Nucleus accumbens (tissue), 56 donors: ENCODE data around the gene ATG16L1.
"Not testable (repeated sequence)": the region's sequence is repeated elsewhere in the genome, so short reads cannot be mapped to it uniquely, and the experiment has no call there.

Source experiments
- DNase-seq, 56 donors: peaks; one replicate each; lab custom pipeline; 2025; lab: John Stamatoyannopoulos, UW

ATG16L1 gene

DNA sequence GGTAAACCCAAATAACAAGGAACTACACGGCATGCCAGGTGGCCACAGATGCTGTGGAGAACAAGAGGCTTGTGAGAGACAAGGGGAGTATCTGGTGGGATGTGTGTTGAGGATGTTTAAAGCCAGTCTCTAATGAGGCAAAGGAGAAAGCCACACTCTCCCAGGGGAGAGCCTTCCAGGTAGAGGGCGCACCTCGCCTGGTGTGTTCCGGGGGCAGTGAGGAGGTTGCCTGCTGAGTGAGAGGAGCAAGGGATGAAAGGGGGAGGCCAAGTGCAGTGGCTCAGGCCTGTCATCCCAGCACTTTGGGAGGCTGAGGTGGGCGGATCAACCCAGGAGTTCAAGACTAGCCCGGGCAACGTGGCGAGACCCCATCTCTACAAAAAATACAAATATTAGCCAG, 72.4 kb downstream of the ATG16L1 start:
- no peak for DNase-seq

DNA sequence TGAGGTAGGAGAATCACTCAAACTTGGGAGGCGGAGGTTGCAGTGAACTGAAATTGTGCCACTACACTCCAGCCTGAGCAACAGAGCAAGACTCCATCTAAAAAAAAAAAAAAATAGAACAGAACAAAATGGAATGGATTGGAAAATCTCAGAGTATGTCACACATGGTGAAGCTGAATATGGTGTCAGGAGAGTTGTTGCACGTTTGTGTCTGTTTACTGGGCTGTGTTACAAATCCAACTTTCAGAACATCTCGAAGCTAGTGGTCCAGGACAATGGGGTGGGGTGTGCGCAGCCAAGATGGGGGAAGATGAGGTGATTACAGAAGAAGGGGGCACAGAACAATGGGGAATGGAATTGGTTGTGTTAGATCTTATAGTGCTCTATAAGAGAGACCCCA, 73.8 kb downstream of the ATG16L1 start:
- DNase-seq, result no peak

DNA sequence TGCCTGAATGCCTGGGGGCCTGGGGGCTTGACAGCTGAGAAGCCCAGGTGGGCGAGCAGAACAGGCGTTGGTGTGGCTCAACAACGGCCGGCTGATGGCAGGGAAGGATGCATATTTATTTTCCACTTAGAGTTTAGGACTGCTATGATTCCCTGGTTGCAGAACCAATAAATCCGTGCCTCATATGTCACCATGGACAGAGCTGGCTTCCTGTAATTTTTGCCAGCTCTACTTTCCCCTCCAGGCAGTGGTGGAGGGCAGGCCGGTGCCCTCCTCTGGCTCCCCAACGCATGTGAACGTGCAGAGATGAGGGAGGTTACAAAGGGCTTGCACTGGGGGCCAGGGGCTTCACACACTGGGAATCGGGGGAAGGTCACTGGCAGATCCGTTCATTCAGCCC, 74.3 kb downstream of the ATG16L1 start:
- no peak for DNase-seq

DNA sequence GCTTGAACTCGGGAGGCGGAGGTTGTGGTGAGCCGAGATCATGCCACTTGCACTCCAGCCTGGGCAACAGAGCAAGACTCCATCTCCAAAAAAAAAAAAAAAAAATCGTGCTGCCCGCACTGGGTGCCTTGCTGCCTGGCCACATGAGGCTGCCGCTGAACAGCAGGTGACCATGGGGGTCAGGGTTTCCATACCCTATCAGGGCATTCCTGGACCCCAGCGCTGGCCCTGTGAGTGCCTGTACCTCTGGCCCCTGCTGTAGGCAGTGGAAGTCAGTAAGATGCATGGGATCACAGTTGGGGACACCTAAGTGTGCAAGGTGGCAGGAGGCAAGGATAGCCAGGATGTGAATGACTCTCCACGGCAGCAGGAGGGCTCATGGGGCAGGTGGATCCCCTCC, 75.0 kb downstream of the ATG16L1 start:
- DNase-seq, result no peak

DNA sequence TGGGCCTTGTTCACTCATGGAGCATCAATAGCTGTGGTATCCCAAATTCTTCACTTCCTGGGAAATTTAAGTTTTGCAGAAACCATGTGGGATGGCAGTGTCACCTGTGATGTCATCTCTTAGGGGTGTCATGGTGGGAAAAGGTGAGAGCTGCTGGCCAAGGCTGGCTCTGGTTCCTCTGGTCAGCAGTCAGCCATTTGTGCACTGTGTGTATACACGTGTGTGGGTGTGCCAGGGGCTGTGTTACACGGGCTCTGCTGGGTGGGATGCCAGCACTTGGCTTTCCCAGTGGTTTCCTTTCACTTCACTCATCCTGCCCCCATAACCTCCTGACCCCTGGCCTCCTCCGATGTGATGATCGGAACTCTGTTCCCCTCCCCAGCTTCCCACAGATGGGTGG, 77.4 kb downstream of the ATG16L1 start:
- DNase-seq, result no peak

DNA sequence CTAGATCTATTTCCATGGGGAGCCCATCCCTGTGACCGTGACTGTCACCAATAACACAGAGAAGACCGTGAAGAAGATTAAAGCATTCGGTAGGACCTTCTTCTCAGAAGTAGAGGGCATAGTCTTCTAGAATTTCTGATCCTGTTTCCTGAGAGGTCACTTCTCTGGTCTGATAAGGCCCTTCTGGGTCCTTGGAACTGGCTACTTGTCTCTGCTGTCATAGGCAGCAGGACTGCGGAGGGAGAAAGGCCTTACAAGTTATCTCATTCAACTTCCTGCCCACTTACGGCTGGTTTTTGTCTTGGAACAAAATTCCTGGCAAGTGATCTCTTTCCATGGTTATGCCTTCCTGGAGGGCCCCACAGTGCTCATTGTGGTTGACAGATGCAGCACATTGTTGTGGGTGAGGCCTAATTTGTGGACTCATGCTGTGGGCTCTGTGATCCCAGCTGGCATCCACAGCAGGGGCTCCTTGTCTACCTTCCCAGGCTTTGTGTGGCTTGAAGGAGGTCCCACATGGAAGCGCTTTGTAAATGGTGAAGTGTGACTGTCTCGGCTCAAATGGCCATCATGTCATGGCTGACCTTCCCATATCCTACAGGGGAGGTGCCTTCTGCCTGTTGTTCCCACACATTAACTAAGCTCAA, 78.1 kb downstream of the ATG16L1 start:
- no peak for DNase-seq

DNA sequence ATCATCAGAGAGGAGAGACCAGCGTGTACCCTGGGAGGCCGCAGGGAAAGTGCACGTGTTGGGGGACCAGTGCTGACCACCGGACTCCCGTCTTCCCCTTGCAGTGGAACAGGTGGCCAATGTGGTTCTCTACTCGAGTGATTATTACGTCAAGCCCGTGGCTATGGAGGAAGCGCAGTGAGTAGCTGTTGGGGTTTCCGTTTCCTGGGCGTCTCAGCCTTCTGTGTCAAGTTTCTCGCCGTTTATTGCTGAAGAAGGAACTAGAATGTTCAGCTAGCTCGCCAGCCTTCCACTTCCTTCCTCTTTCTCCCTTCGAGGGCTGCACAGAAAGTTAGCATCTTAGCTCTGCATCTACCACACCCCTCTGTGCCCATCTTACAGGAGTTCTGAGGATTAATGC, 80.1 kb downstream of the ATG16L1 start:
- DNase-seq, result peak in 24 of 56 donors; percentile 8 to 55 (median 30)

DNA sequence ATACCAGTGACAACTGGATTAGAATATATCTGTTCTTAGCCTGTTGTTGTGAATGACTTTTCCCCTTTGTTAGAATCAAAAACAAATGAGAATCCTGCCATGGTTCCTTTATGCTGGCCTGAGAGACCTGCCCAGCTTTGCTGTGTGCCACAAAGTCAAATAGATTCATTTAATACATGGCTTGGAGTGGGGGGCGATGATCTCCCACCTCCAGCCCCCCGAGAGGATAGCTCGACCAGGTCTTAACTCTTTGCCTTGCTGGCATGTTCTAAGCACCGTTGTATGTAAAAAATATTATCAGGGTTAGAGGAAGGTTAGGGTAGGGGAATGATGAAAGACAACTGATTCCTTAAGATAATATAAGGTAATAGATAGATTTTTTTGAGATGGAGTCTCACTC, 80.7 kb downstream of the ATG16L1 start:
- DNase-seq, result no peak

DNA sequence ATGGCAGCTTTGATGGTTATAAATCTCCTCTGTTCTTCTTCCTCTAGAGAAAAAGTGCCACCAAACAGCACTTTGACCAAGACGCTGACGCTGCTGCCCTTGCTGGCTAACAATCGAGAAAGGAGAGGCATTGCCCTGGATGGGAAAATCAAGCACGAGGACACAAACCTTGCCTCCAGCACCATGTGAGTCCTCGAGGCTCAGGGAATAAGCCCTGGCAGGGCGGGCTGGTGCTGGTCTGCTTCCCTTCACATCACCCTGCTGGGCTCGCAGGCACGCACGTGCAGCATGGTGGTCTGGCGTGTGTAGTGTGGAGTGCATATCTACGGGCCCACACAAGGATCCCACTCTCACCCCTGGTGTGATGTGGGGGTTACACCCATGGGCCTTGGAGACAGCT, 83.4 kb downstream of the ATG16L1 start:
- DNase-seq, result no peak

DNA sequence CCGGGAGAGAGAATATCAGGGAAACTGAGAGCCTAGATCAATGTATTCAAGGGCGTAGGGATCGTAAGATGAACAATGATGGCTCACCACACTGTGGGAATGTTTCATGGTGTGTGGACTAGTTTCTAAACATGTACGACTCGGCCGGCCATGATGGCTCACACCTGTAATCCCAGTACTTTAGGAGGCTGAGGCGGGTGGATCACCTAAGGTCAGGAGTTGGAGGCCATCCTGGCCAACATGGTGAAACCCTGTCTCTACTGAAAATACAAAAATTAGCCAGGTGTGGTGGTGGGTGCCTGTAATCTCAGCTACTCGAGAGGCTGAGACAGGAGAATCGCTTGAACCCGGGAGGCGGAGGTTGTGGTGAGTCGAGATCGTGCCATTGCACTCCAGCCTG, 84.6 kb downstream of the ATG16L1 start:
- not testable (repeated sequence) for DNase-seq

DNA sequence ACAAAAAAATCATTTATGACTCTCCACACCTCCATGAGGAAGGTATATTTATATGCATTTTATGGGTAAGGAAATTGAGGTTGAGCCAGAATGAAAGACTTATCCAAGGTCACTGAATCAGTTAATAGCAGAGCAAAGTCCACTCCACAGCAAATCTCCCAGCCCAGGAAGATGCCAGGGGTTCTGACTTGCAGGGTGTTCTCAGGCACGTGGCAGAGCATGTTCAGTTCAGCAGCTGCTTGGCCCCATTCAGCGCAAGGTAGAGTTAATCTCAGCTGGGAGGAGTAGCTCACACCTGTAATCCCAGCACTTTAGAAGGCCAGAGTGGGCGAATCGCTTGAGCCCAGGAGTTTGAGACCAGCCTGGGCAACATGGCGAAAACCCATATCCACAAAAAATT, 85.1 kb downstream of the ATG16L1 start:
- no peak for DNase-seq

DNA sequence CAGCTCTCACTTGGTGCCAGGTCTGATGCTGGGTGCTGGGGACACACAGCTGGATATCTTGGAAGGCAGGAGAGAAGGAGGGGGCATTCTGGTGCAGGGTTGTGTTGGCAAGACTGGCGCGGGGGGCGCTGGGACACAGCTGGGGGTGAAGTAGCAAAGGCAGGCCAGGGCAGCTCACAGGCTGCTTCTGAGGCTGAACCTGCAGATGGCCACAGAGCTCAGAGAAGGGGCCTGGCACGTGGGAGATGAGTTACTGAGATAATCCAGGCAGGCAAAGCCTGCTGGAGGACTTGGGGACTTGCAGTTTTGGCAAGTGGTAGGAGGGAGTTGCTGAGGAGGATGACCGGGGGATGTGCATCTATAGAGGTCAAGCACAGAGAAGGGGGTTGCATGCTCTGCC, 86.6 kb downstream of the ATG16L1 start:
- DNase-seq, result no peak

DNA sequence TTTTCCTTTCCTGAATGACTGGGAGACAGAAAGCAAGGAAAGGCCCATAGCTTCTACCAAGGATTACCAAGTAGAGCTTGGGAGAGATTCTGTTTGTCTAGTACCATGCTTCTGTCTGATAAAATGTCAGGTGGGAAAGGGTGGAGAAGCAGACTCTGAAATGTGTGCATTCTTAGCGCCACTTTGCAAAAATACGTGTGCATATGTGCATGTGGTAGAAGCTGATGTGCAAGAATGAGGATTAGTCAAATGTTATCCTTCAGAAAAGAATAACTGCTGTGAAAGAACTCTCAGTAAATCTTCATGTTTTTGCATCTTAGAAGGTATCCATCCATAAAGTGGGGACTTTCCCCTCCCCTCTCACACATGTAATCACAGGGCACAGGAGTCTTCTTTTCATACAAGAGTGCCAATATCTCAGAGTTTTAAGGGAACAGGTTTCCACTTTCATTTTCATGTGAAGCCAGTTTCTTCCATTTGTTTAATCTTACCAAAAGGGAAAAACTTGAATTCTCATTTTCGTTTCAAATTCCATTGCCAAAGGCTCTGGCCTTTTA, 87.4 kb downstream of the ATG16L1 start:
- no peak for DNase-seq

DNA sequence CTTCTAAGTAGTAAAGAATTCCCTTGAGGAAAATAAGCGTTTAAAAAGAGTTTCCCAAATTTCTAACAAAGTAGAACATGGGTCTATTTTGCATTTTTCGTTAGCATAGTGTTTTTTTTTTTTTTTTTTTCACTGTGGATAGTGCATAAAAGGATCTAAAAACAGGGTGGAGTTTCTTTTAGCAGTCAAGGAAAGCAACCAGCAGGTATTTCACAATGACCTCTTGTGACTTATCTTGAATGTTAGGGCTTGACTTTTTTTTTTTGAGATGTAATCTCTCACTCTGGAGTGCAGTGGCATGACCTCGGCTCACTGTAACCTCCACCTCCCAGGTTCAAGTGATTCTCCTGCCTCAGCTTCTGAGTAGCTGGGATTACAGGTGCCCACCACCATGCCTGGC, 88.0 kb downstream of the ATG16L1 start:
- no peak for DNase-seq

DNA sequence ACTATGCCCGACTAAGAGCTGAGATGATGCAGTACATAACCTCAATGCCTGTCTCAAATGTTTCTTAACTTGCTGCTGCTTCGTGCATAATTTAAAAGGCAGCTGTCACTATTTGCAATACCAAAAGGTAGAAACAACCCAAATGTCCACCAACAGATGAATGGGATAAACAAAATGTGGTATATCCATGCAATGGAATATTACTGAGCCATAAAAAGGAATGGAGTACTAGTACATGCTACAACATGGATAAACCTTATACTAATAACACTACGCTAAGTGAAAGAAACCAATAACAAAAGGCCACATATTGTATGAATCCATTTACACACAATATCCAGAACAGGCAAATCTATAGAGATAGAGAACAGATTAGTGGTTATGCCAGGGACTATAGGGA, 89.8 kb downstream of the ATG16L1 start:
- no peak for DNase-seq

DNA sequence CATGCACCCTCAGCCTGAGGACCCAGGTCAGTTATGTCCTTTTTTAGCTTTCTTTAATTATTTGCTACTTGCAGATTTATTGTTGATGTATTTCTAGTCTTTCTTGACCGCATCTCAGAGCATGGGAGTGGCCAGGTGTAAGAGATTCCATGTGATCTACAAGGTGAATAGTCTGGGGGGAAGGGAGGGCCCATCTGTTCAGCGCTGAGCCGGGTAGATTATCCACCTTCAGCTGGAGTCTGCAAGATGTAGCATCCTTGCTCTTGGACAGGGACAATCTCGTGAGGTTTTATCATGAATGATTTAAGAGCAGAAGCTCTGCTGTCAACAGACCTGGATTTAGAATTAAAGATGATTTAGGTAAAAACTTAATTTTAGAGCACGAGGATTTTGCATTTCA, 90.8 kb downstream of the ATG16L1 start:
- DNase-seq, result no peak

DNA sequence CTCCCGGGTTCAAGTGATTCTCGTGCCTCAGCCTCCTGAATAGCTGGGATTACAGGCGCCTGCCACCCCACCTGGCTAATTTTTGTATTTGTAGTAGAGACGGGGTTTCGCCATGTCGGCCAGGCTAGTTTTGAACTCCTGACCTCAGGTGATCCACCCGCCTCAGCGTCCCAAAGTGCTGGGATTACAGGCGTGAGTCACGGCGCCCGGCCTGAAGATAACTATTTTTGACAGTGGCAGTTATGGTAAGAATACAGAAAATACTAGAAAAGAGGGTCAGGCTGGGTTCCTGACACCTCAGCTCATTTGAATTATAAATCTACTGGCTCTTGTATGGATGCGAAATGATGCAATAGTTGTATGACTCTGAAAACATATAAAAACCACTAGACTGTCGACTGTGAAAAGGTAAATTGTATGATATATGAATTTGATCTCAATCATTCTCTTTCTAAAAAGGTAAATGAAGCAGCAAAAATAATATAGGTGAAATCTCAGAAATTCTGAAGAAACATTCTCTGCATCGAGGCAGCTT, 91.8 kb downstream of the ATG16L1 start:
- no peak for DNase-seq
